SK-N-SH (cell line): ENCODE measurements around the gene LRRC8E. TPM values are rescaled to one million over a fixed set of nuclear protein-coding genes. Genes with fewer than 3 reads are reported as not detected.

Experiments
- CTCF ChIA-PET: fragments of 300-600, 350-600 bp; formaldehyde crosslinking; extraction: SDS; loops from one replicate; lab custom pipeline; 2021; lab: Yijun Ruan, JAX
- POLR2A ChIA-PET: fragments of 350-600 bp; sonication (Branson Sonifier 250); formaldehyde crosslinking; extraction: SDS; loops from one replicate; lab custom pipeline; 2020; ENCODE audit warnings: antibody characterized with exemption, inconsistent platforms; lab: Yijun Ruan, JAX
- DNase-seq: peaks from one replicate; pipeline ENCODE4 v3.0.0; 2012
- H2AFZ ChIP-seq: fragments of 200-600 bp; sonication (generic); 2 replicates; pipeline ENCODE4 v1.8.1; 2016; ENCODE audit warnings: antibody characterized with exemption, mild to moderate bottlenecking, low read depth
- H3F3A ChIP-seq: fragments of 200-600 bp; sonication (generic); replicated peaks from 2 replicates; pipeline ENCODE3; 2016; ENCODE audit warnings: antibody characterized with exemption, mild to moderate bottlenecking; ENCODE audit not compliant: insufficient read depth
- H3K27ac ChIP-seq, 2 experiments: fragments of 200-500 bp in 1 of 2; fragments of 200-600 bp in 1 of 2; sonication (Bioruptor generic) in 1 of 2; sonication (generic), shearing (Covaris generic) in 1 of 2; 2 replicates each; pipeline versions ENCODE4 v1.5.1 to v1.6.1; 2014 to 2016; ENCODE audit warnings: low read depth in 2 of 2, inconsistent platforms in 1 of 2, low read length in 1 of 2, mild to moderate bottlenecking in 1 of 2, mixed read lengths in 1 of 2
- H3K27me3 ChIP-seq: fragments of 200-600 bp; sonication (generic), shearing (Covaris generic); 2 replicates; pipeline ENCODE4 v1.6.1; 2016; ENCODE audit warnings: mixed run types; ENCODE audit not compliant: insufficient read depth
- H3K36me3 ChIP-seq, 2 experiments: fragments of 200-500 bp in 1 of 2; fragments of 200-600 bp in 1 of 2; sonication (Bioruptor generic) in 1 of 2; sonication (generic) in 1 of 2; replicated peaks in 1 of 2; 2 replicates each; pipeline versions ENCODE3 to v1.5.1; 2014 to 2016; ENCODE audit warnings: low read length in 1 of 2, mild to moderate bottlenecking in 1 of 2; ENCODE audit not compliant: insufficient read depth in 2 of 2, control insufficient read depth in 1 of 2
- H3K4me1 ChIP-seq, 2 experiments: fragments of 200-500 bp in 1 of 2; fragments of 200-600 bp in 1 of 2; sonication (Bioruptor generic) in 1 of 2; sonication (generic), shearing (Covaris generic) in 1 of 2; 2 replicates each; pipeline versions ENCODE4 v1.5.1 to v1.6.1; 2014 to 2016; ENCODE audit warnings: low read depth in 1 of 2, low read length in 1 of 2, mixed run types in 1 of 2; ENCODE audit not compliant: insufficient read depth in 2 of 2, control insufficient read depth in 1 of 2
- H3K4me2 ChIP-seq: fragments of 200-600 bp; sonication (generic), shearing (Covaris generic); 2 replicates; pipeline ENCODE4 v1.6.1; 2017; ENCODE audit warnings: mixed run types
- H3K4me3 ChIP-seq, 2 experiments: fragments of 200-500 bp in 1 of 2; fragments of 200-600 bp in 1 of 2; sonication (Bioruptor generic) in 1 of 2; sonication (generic), shearing (Covaris generic) in 1 of 2; 2 replicates each; pipeline versions ENCODE4 v1.5.1 to v1.8.1; 2014 to 2016; ENCODE audit warnings: low read depth in 2 of 2, inconsistent platforms in 1 of 2, low read length in 1 of 2, mild to moderate bottlenecking in 1 of 2, mixed read lengths in 1 of 2, moderate library complexity in 1 of 2
- H3K79me2 ChIP-seq: fragments of 200-600 bp; sonication (generic); 2 replicates; pipeline ENCODE4 v1.8.1; 2017; ENCODE audit warnings: mild to moderate bottlenecking; ENCODE audit not compliant: insufficient read depth
- H3K9ac ChIP-seq: fragments of 200-600 bp; sonication (generic); 2 replicates; pipeline ENCODE4 v1.6.1; 2017; ENCODE audit warnings: mixed run types
- H3K9me2 ChIP-seq: fragments of 200-600 bp; sonication (generic); 2 replicates; pipeline ENCODE4 v1.6.1; 2017; ENCODE audit warnings: mixed run types
- H3K9me3 ChIP-seq: fragments of 200-600 bp; sonication (generic); 2 replicates; pipeline ENCODE4 v1.6.1; 2017; ENCODE audit warnings: mixed run types, mild to moderate bottlenecking, moderate library complexity
- H4K20me1 ChIP-seq: fragments of 200-600 bp; sonication (generic); 2 replicates; pipeline ENCODE4 v1.6.1; 2017; ENCODE audit warnings: mild to moderate bottlenecking, mixed run types; ENCODE audit not compliant: insufficient read depth
- EP300 ChIP-seq, 2 experiments: IDR thresholded peaks; 2 replicates each; pipeline versions ENCODE4 v1.4.0 to v1.6.1; 2012; ENCODE audit warnings: borderline replicate concordance in 1 of 2, low read depth in 1 of 2, low read length in 1 of 2
- FOXJ3 ChIP-seq: sonication (generic); formaldehyde crosslinking; IDR thresholded peaks from 2 replicates; pipeline ENCODE4 v1.5.1; 2020; ENCODE audit warnings: mild to moderate bottlenecking, missing genetic modification reagents
- GABPA ChIP-seq: IDR thresholded peaks from 2 replicates; pipeline ENCODE4 v1.4.0; 2012; ENCODE audit warnings: low read depth, mild to moderate bottlenecking
- MAX ChIP-seq: IDR thresholded peaks from 2 replicates; pipeline ENCODE4 v1.4.0; 2012; ENCODE audit warnings: low read depth
- RCOR1 ChIP-seq: fragments of 150-350 bp; IDR thresholded peaks from 2 replicates; pipeline ENCODE4 v1.6.1; 2017; ENCODE audit warnings: antibody characterized with exemption, low read length
- REST ChIP-seq: IDR thresholded peaks from 2 replicates; pipeline ENCODE4 v1.6.1; 2012; ENCODE audit warnings: mild to moderate bottlenecking, low read depth, low read length, moderate library complexity
- RFX5 ChIP-seq: IDR thresholded peaks from 2 replicates; pipeline ENCODE4 v1.6.1; 2012; ENCODE audit warnings: mild to moderate bottlenecking, improper control_type of control experiment, low read length
- SMC3 ChIP-seq: IDR thresholded peaks from 2 replicates; pipeline ENCODE4 v1.6.1; 2012; ENCODE audit warnings: low read depth, low read length, improper control_type of control experiment
- TCF12 ChIP-seq: IDR thresholded peaks from 2 replicates; pipeline ENCODE4 v1.4.0; 2012
- YY1 ChIP-seq: IDR thresholded peaks from 2 replicates; pipeline ENCODE4 v1.4.0; 2012; ENCODE audit warnings: low read depth, mild to moderate bottlenecking
- WGBS: methylation state at CpG from one replicate; pipeline ENCODE4 v1.1.6; 2017; ENCODE audit warnings: low lambda C conversion rate; 5-methylcytosine and 5-hydroxymethylcytosine counted together
- polyA plus RNA-seq, 3 experiments: library from polyadenylated mRNA; depleted of rRNA; stranded (reverse); fragments of >200 nt; gene quantifications; 2 replicates each; pipeline ENCODE4 v1.2.3, GENCODE V29; 2012
- TF ChIP-seq, protein P1 (sequence below): fragments of 150-350 bp; IDR thresholded peaks from 2 replicates; pipeline ENCODE4 v1.6.1; 2016; ENCODE audit warnings: mild to moderate bottlenecking, low read depth, low read length
- TF ChIP-seq, protein P2 (sequence below): IDR thresholded peaks from 2 replicates; pipeline ENCODE4; 2012
- TF ChIP-seq, protein P3 (sequence below): IDR thresholded peaks from 2 replicates; pipeline ENCODE4 v1.4.0; 2012; ENCODE audit warnings: low read depth, borderline replicate concordance

LRRC8E gene
- polyA plus RNA-seq, 1 of the 3 experiments (the other 2 are of a cell fraction), result 0.02 TPM

DNA sequence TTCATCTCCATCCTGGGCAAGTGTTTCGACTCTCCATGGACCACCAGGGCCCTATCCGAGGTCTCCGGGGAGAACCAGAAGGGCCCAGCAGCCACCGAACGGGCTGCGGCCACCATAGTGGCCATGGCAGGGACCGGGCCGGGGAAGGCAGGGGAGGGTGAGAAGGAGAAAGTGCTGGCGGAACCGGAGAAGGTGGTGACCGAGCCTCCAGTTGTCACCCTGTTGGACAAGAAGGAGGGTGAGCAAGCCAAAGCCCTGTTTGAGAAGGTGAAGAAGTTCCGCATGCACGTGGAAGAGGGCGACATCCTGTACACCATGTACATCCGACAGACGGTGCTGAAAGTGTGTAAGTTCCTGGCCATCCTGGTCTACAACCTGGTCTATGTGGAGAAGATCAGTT lies 10.7 kb downstream of the LRRC8E start:
- Histone ChIP-seq H3K27me3 (no peaks in the 10 kb centered on the region), H3K4me2 (no peak overlapping the region), H3F3A (no peaks in the 10 kb centered on the region), H3K4me3 (no peak overlapping the region), H3K27ac (no peak overlapping the region), H3K9me2 (no peaks in the 10 kb centered on the region), H4K20me1 (no peaks in the 10 kb centered on the region), H3K9me3 (no peaks in the 10 kb centered on the region), H3K79me2 (no peaks in the 10 kb centered on the region), H3K36me3 (no peaks in the 10 kb centered on the region), H2AFZ (no peak overlapping the region), H3K4me1 (peaks cover 0 to 8% of the 10 kb centered on the region in 2 experiments; a peak in 1 of 4 replicates), H3K9ac (no peak overlapping the region)
- ChIA-PET POLR2A (no interaction called here), CTCF (interaction anchor here (1.2 kb wide), 1 partner anchor 23 kb away, joined by 4 read pairs; no protein-coding TSS in a partner anchor)
- DNase-seq, result no peak
- no peak for TF ChIP-seq FOXJ3 (CRISPR knock-in tag)
- TF ChIP-seq REST, result no peak
- TF ChIP-seq MAX, result no peak
- WGBS, result 85% methylated on average over 14 of the region's 16 CpGs

DNA sequence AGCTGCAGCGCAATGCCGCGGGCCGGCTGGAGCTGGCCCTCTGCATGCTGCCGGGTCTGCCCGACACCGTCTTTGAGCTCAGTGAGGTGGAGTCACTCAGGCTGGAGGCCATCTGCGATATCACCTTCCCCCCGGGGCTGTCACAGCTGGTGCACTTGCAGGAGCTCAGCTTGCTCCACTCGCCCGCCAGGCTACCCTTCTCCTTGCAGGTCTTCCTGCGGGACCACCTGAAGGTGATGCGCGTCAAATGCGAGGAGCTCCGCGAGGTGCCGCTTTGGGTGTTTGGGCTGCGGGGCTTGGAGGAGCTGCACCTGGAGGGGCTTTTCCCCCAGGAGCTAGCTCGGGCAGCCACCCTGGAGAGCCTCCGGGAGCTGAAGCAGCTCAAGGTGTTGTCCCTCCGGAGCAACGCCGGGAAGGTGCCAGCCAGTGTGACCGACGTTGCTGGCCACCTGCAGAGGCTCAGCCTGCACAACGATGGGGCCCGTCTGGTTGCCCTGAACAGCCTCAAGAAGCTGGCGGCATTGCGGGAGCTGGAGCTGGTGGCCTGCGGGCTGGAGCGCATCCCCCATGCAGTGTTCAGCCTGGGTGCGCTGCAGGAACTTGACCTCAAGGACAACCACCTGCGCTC lies 11.6 kb downstream of the LRRC8E start:
- Histone ChIP-seq H4K20me1 (peaks cover 5% of the 10 kb centered on the region), H3K9me3 (no peaks in the 10 kb centered on the region), H2AFZ (no peak overlapping the region), H3K9ac (no peak overlapping the region), H3K4me1 (peaks cover 0 to 13% of the 10 kb centered on the region in 2 experiments; a peak in 2 of 4 replicates), H3K4me3 (no peak overlapping the region), H3K36me3 (peaks cover 0 to 1% of the 10 kb centered on the region in 2 experiments), H3K9me2 (no peaks in the 10 kb centered on the region), H3K27ac (no peak overlapping the region), H3K27me3 (no peaks in the 10 kb centered on the region), H3K79me2 (peaks cover 8% of the 10 kb centered on the region), H3K4me2 (no peak overlapping the region), H3F3A (no peaks in the 10 kb centered on the region)
- ChIA-PET POLR2A (no interaction called here), CTCF (interaction anchor here (0.6 to 1.6 kb wide), 4 partner anchors 12 to 47 kb away, joined by 3 to 12 read pairs (median 4); no protein-coding TSS in a partner anchor)
- TF ChIP-seq, protein P1, sequence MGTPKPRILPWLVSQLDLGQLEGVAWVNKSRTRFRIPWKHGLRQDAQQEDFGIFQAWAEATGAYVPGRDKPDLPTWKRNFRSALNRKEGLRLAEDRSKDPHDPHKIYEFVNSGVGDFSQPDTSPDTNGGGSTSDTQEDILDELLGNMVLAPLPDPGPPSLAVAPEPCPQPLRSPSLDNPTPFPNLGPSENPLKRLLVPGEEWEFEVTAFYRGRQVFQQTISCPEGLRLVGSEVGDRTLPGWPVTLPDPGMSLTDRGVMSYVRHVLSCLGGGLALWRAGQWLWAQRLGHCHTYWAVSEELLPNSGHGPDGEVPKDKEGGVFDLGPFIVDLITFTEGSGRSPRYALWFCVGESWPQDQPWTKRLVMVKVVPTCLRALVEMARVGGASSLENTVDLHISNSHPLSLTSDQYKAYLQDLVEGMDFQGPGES, result no peak
- TF ChIP-seq TCF12 (no peak), MAX (no peak), GABPA (no peak), RFX5 (no peak), RCOR1 (no peak), SMC3 (no peak), YY1 (no peak), EP300 (IDR thresholded peaks at IDR 0.05; ENCODE audit: borderline replicate concordance in 1 of 2, low read depth in 1 of 2, low read length in 1 of 2) (no peak)
- TF ChIP-seq, protein P2, sequence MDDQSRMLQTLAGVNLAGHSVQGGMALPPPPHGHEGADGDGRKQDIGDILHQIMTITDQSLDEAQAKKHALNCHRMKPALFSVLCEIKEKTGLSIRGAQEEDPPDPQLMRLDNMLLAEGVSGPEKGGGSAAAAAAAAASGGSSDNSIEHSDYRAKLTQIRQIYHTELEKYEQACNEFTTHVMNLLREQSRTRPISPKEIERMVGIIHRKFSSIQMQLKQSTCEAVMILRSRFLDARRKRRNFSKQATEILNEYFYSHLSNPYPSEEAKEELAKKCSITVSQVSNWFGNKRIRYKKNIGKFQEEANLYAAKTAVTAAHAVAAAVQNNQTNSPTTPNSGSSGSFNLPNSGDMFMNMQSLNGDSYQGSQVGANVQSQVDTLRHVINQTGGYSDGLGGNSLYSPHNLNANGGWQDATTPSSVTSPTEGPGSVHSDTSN, result no peak
- TF ChIP-seq, protein P3, sequence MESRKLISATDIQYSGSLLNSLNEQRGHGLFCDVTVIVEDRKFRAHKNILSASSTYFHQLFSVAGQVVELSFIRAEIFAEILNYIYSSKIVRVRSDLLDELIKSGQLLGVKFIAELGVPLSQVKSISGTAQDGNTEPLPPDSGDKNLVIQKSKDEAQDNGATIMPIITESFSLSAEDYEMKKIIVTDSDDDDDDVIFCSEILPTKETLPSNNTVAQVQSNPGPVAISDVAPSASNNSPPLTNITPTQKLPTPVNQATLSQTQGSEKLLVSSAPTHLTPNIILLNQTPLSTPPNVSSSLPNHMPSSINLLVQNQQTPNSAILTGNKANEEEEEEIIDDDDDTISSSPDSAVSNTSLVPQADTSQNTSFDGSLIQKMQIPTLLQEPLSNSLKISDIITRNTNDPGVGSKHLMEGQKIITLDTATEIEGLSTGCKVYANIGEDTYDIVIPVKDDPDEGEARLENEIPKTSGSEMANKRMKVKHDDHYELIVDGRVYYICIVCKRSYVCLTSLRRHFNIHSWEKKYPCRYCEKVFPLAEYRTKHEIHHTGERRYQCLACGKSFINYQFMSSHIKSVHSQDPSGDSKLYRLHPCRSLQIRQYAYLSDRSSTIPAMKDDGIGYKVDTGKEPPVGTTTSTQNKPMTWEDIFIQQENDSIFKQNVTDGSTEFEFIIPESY, result no peak
- no peak for DNase-seq
- WGBS, result 89% methylated on average over 9 of the region's 34 CpGs
